ENCODE data around the gene ARSG. TPM values are rescaled to one million over a fixed set of nuclear protein-coding genes. Genes with fewer than 3 reads are reported as not detected.

ARSG gene
- total and polyA plus RNA-seq, 2 of the 8 experiments (the other 6 are each of a cell fraction or from before 2014, with no cell fraction given), result 3.3 to 4.0 TPM

DNA sequence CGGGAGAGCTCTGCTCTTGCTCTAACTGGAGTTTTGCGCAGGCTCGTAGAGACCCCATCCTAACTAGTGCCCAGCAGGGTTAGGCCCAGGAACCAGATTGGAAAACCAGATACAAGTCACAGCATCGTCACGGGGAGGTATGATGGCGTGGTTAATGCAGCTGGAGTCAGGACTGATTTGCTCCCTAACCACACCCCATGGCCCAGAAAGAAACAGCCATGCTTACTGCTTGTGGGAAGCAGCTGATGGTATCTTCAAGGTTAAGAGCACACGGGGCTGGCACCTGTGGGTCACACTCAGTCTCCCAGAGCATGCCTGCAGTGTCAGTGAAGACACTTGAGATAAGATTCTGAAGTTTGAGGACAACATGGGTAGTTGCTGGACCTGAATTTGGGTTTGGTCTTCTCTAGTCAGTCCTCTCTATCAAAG lies 105.8 kb downstream of the ARSG start:
- Histone ChIP-seq H3K9ac (replicated peaks in 1 of 4; ENCODE audit: extremely low read depth in 1 of 4, low read depth in 3 of 4, low read length in 3 of 4) (no peak overlapping the region), H3K23me2 (ENCODE audit: low read depth, low read length) (no peaks in the 10 kb centered on the region), H3K23ac (ENCODE audit: insufficient read length) (no peak overlapping the region), H3K27me3 (replicated peaks in 1 of 4; ENCODE audit: control insufficient read depth in 3 of 4, extremely low read depth in 1 of 4, insufficient read depth in 3 of 4, low read length in 3 of 4) (no peaks in the 10 kb centered on the region), H2AFZ (ENCODE audit: low read length) (no peak overlapping the region), H3K14ac (ENCODE audit: insufficient read length) (no peak overlapping the region), H3K18ac (ENCODE audit: extremely low read depth, low read length) (no peak overlapping the region), H2AK5ac (ENCODE audit: low read depth, low read length) (no peak overlapping the region), H4K8ac (ENCODE audit: extremely low read depth, insufficient read depth, low read length) (no peak overlapping the region), H3K4ac (replicated peaks; ENCODE audit: insufficient read length, low read depth, low read length) (no peak overlapping the region), H3K4me3 (ENCODE audit: extremely low read depth in 1 of 4, insufficient read depth in 2 of 4, low read depth in 3 of 4, low read length in 4 of 4) (no peak overlapping the region), H2BK12ac (ENCODE audit: low read depth, low read length) (no peak overlapping the region), H2BK15ac (ENCODE audit: low read length) (no peak overlapping the region), H4K5ac (ENCODE audit: insufficient read length, low read depth, low read length) (no peak overlapping the region), H3K9me3 (ENCODE audit: insufficient read depth in 2 of 2, low read depth in 1 of 2, low read length in 1 of 2) (peaks cover 2 to 5% of the 10 kb centered on the region in 2 experiments; a peak in 1 of 4 replicates), H3K56ac (replicated peaks; ENCODE audit: insufficient read length, low read depth, low read length) (no peak overlapping the region), H2BK5ac (ENCODE audit: low read depth, low read length) (no peak overlapping the region), H4K91ac (replicated peaks; ENCODE audit: insufficient read length, low read length) (no peak overlapping the region), H4K20me1 (replicated peaks in 1 of 2; ENCODE audit: control insufficient read depth in 1 of 2, insufficient read depth in 2 of 2, low read length in 2 of 2) (no peaks in the 10 kb centered on the region), H2BK20ac (ENCODE audit: low read length) (no peak overlapping the region), H2BK120ac (replicated peaks; ENCODE audit: low read depth, low read length) (no peak overlapping the region), H3K36me3 (ENCODE audit: control insufficient read depth in 2 of 4, insufficient read depth in 4 of 4, low read length in 3 of 4) (no peaks in the 10 kb centered on the region), H3K4me2 (ENCODE audit: insufficient read depth in 1 of 2, low read depth in 2 of 2, low read length in 2 of 2) (no peak overlapping the region), H3K79me1 (ENCODE audit: low read depth, low read length) (no peaks in the 10 kb centered on the region), H3K4me1 (replicated peaks in 1 of 4; ENCODE audit: control insufficient read depth in 3 of 4, insufficient read depth in 4 of 4, low read length in 3 of 4) (peaks cover 0 to 2% (median 0%) of the 10 kb centered on the region in 4 experiments; a peak in 1 of 7 replicates), H3K79me2 (ENCODE audit: control insufficient read depth in 1 of 2, insufficient read depth in 2 of 2, low read length in 2 of 2) (no peaks in the 10 kb centered on the region), H3K27ac (ENCODE audit: low read depth, low read length) (no peak overlapping the region)
- POLR2A ChIA-PET (ENCODE audit: partially characterized antibody), result interaction anchor here (1.0 kb wide), 1 partner anchor 362 kb away, joined by 3 read pairs; the partner anchor contains the start of gene KPNA2
- DNase-seq (ENCODE audit: low read depth in 1 of 2, low spot score in 2 of 2) (peak in 1 of 2 experiments; percentile 41), FAIRE-seq (no peak)
- CTCF ChIA-PET (ENCODE audit: partially characterized antibody), result interaction anchor here (1.0 to 4.4 kb wide), 8 partner anchors 10 to 137 kb away, joined by 3 to 42 read pairs (median 6); no protein-coding TSS in a partner anchor
- 92% methylated on average over 7 of the region's 7 CpGs; no CpG with 5 or more reads in 1 of the 2 experiments for WGBS, 2 experiments (ENCODE audit: extremely low coverage in 1 of 2, insufficient coverage in 1 of 2, insufficient read length in 1 of 2, insufficient replicate concordance in 2 of 2, low coverage in 1 of 2, low lambda C conversion rate in 2 of 2, missing lambda C conversion rate in 1 of 2)
- TF ChIP-seq, protein P1, sequence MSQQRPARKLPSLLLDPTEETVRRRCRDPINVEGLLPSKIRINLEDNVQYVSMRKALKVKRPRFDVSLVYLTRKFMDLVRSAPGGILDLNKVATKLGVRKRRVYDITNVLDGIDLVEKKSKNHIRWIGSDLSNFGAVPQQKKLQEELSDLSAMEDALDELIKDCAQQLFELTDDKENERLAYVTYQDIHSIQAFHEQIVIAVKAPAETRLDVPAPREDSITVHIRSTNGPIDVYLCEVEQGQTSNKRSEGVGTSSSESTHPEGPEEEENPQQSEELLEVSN (IDR thresholded peaks at IDR 0.05), result no peak
- TF ChIP-seq KDM4A (IDR thresholded peaks at IDR 0.05; ENCODE audit: low read depth, low read length, severe bottlenecking) (no peak), NRF1 (IDR thresholded peaks at IDR 0.05; ENCODE audit: low read depth, low read length) (no peak), CTBP2 (IDR thresholded peaks at IDR 0.05; ENCODE audit: borderline replicate concordance, insufficient read depth, insufficient read length, low read length) (no peak), POU5F1 (IDR thresholded peaks at IDR 0.05; ENCODE audit: low read depth, low read length) (no peak), HDAC6 (IDR thresholded peaks at IDR 0.05; ENCODE audit: low read depth, low read length) (no peak), TBP (IDR thresholded peaks at IDR 0.05; ENCODE audit: low read depth, low read length) (no peak), BCL11A (IDR thresholded peaks at IDR 0.05; ENCODE audit: low read depth in 2 of 2, low read length in 2 of 2) (no peak), RXRA (IDR thresholded peaks at IDR 0.05; ENCODE audit: insufficient read depth, low read depth, low read length) (no peak), RFX5 (IDR thresholded peaks at IDR 0.05; ENCODE audit: borderline replicate concordance, low read depth, low read length) (no peak), CBX5 (IDR thresholded peaks at IDR 0.05; ENCODE audit: low read depth, low read length) (no peak), MAFK (IDR thresholded peaks at IDR 0.05; ENCODE audit: low read depth, low read length) (no peak), GTF2F1 (IDR thresholded peaks at IDR 0.05; ENCODE audit: borderline replicate concordance, low read depth, low read length) (no peak), SIRT6 (IDR thresholded peaks at IDR 0.05; ENCODE audit: low read length) (no peak)

Data from H1 (cell line).